CD4-positive, alpha-beta T cell treated with Interleukin-2 at 100 ng/mL for 4 hours (primary cell): ENCODE data around the gene MAPKAP1.

ENCODE experiments used
- DNase-seq: peaks from one replicate; pipeline ENCODE4 v3.0.0-alpha.2; 2020; ENCODE audit warnings: low spot score

MAPKAP1 gene

DNA sequence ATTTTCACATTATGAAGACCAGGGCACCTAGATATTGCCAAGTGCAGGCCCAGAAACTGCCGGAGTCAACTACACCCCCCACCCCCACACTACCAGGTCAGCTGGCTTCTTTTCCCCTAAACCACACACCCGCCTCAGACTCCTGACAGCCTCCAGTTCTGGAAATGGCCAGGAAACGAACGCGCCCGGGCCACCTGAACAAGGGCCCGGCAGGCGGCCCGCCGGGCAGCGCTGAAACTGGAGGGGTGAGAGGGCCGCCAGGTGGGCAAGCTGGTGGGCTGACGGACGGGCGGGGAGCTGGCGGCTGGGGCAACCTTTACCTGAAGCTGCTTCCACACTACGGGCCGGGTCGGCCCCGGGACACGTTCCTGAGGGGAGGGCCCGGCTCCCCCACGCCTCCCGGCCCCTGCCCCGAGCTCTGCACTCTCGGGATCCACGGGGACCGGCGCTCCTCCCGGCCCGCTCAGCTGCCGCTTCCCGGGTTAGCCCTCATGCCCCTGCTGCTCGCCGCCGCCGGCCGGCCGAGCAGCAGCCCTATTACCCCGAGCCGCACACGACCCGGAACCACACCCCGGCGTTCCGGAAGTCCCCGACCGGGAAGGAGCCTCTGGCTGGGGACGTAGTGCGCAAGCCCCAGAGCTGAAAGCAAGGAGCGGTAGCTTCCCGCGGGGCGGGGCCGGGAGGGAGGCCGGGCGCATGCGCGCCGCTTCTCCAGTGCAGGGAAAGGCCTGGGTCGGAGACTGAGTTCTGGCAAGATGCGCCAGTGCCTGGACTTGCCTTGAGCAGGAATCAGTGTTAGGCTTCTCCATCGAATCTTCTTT, at the start of gene MAPKAP1:
MAPKAP1 (minus strand) TSS at position 558 of the 821 bp plus-strand sequence. CDS start 34,634 bp downstream, outside the sequence.
- peak; percentile 93 for DNase-seq

DNA sequence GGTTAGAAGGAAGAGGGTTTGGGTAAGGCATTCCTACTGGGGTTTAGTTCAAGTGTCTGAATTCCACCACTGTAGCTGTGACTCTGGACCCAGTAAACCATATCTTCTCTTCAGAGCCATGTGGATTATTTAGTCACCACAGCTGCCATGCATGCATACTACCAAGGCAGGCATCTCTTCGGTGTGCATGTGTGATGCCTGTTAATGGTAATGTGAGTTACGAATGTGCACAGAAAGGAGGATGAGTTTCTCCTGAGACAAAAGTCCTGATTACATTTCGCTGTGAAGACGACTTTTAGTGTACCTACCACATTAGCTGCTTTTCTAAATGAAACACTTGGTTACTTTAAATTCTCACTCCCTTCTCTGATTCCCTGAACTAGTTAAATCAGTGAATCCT, 49.5 kb upstream of the MAPKAP1 start:
- no peak for DNase-seq

DNA sequence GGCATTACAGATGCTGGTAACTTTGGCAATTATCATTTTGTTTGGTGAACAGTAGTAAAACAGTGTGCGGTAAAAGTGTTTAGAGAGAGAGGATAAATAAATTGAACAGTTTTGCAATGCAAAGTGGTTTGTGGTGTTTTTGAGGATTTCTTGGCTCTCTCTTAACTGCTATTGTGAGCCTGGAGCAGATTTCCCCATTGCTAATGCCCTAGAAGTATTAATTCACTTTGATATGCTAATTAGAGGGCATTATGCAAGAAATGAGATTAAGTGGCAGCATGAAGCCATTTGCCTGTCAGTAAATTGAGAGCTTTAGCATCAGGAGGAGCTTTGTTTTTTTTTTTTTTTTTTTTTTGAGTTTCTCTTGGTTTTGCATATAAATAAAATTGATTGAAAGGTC, 48.3 kb upstream of the MAPKAP1 start:
- DNase-seq = no peak

DNA sequence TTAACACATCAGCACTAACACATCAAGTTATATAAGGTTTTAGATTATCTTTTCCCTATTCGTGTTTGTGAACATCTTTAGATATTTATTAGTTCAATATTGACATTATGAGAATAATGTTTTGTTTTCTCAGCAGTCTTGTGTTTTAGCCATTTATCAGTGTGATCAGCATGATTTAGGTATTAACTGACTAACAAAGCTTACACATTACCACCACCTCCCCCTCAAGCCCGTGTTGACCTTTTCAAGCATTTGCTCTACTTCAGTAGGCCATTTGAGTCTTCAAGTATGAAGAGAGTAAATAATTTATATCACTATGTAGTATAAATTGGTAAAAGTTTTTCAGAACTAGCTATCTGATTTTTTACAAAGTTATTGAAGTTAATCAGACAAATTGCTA, 47.1 kb upstream of the MAPKAP1 start:
- DNase-seq = no peak

DNA sequence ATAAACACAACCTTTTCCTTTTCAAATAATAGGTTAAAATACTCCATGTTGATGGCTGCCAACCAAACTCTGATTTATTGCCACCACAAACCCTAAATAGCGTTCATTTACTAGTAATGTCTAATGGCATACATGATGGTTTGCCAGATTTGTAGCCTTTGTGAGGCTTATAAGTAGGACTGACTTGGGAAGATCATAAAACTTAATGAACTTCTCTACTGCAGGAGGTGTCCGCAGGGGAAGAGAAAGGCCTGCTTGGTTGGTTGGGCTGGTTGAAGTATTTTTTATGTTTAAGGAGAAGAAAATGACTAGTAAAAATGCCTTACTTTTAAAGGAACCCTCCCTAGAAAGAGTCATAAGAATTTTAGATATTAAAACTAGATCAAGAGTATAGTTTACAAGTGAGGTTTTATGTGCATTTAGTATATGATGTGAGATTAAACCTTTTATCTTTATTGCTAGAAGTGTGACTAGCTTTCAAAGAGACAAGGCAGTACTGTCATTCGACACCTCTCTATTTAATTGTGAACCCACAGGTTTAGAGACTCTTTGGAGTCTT, 45.1 kb upstream of the MAPKAP1 start:
- DNase-seq = no peak

DNA sequence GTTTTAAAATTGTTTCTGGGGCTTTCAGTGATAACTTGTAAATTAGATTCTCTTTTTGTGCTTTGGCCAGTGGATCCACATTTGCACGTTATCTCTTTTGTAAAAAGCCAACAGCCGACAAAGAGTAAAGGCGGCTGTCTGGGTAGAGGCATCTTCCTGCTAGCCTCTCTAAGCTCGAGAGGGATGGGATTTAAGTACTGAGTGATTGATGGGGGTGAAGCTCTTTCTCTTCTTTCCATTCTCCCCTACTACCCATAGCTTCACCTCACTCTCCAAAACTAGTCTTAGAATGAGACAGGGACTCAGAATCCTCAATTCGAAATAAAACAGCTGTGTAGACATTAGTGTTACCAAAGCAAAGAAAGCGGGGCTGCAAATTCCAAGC, 43.6 kb upstream of the MAPKAP1 start:
- no peak for DNase-seq

DNA sequence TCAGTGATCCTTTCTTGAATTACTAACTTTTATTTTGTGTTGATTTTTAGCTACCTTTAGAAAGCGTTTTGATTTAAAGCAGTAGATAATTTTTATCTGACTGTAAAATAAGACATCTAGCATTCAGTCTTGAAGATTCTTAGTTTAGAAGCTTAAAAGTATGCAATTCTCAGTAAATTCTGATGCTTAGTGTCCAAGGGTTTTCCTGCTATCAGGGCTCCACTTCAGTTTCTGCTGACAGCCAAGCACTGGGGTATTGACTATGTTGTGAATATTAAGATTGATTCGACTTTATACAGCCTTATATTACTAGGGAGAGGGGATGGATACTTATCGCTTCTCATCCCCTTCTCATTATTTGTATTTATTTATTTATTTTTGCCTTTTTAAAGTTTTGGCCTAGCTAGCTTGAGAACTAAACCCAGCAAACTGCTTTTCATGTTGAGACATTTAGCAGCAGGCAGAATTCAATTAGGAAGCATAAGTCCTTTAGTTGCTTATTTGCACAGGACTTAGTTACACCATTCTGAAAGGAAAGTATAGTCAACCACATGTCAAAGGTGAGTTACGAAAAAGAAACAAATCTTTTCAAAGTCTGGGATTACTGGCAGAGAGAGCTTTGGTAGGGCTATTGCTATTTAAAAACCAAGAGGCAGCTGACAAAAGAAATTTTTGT, 43.1 kb upstream of the MAPKAP1 start:
- DNase-seq = no peak

DNA sequence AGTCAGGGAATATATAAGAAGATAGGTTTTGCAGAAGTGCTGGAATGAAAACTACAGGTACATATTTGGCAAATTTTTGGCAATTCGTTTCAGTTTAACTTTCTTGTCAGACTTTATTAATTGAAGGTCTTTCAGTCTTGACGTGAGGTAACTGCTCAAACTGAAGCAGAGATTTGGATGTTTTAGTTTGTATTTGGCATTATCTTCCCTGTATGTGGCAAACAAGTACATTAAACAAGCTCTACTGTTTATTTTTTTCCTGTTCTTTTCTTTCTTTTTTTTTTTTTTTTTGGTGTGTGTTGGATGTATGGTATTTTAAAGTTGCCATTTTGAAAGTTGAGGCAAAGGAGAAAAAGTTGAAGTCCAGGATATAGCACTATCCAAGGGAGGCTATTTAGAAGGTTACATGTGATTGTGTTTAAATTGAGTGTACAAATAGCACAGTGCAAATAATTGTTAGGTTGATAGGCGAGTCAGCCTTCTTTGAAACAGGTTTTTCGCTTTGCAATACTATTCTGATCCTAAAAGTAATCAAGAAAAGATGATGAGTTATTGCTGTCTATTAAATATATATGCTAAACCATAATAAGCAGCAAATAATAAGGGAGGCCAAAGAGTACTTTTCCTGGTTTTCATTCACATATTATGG, 42.4 kb upstream of the MAPKAP1 start:
- no peak for DNase-seq

DNA sequence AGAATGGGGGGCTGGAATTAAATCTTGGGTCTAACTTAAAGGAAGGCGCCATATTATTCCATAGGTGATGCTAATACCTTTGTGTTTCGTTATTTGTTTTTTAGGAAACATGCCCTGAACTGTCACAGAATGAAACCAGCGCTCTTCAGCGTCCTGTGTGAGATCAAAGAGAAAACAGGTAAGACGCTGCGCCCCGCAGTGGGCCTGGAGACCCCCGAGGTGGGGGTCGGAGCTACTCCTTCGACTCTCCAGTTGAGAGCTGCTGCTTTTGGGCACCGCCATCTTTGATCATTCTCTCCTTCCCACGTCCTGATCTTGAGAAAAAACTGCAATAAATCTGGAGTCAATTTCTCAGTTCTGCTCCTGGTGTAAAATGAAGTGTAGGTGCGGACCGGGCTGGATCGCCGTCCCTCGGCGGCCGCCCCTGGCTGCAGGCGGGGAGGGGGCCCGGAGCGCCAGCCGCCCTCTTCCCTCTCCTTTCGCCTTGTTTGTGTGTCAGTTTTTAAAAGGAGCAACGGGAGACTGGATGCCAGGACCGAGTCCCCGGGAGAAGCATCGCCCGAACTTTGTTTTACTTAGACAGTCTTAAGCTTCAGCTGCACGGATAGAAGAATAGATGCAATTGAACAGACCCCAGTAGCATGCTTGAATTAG, 41.6 kb upstream of the MAPKAP1 start:
- no peak for DNase-seq

DNA sequence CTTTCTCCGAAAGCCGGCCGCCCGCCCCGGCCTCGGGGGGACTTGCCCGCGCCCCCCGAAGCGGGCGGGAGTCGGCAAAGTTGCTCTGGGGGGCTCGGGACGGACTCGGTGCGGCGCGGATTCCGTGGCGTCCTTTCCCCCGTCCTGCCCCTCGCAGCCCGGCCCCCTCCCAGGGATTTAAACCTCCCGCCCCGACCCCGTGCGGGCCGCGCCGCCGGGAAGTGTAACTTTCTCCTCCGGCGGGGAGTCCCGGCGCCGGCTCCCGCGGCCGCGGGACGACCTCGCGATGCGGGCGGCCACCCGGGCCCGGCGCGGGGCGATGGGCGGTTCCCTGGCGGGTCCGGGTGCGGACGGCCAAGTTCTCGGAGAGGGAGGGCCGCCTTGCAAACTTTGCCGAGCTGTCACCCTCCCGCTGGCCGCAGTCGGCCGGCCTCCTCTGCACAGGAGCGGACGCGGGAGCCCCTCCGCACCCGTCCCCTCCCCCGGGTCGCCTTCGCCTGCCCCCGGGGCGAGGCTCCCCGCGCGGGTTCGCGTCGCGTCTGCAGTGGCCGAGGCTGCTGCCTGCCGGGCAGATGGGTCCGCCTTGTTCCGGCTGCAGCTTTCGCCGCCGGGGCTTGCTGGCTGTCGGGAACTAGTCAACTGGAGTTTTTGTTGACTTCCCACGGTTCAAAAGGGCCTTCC, 40.9 kb upstream of the MAPKAP1 start:
- peak; percentile 19 for DNase-seq

DNA sequence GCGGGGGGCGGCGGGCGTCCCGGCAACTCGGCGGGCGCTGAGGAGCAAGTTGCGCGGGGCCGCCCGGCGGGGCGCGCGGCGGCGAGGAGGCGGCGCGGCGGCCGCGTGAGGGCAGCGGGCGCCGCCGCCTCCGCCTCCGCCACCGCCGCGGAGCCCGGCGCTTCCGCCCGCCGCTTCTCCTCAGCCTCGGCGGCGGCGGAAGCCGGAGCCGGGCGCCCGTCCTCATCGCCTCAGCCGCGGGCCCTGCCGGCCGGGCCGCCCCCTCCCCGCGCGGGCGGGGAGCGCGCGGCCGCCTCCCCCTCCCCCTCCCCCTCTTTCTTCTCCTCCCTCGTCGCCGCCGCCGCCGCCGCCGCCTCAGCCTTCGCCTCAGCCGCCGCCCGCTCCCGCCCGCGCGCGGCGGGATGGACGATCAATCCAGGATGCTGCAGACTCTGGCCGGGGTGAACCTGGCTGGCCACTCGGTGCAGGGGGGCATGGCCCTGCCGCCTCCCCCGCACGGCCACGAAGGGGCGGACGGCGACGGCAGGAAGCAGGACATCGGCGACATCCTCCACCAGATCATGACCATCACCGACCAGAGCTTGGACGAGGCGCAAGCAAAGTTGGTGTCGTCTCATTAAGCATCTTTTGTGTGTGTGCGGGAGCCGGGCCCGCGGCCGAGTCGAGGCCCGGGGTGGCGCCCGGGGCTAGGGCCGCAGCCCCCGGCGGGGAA, 40.2 kb upstream of the MAPKAP1 start, which contains the start of gene PBX3:
PBX3 (plus strand) TSS at position 321 of the 712 bp plus-strand sequence.
- peak; percentile 45 for DNase-seq

DNA sequence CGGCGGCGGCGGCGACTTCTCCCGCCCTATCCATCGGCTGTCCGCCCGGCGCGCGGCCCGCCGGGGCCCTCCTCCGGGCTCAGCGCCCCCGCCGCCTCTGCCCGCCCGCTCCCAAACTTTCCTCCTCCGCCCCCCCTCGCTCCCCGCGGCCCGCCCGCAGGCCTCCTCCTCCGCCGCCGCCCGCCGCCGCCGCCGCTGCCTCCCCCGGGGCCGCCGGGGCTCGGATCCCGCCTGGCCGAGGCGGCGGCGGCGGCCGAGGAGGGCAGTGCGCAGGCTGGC, 39.7 kb upstream of the MAPKAP1 start:
- DNase-seq = no peak

DNA sequence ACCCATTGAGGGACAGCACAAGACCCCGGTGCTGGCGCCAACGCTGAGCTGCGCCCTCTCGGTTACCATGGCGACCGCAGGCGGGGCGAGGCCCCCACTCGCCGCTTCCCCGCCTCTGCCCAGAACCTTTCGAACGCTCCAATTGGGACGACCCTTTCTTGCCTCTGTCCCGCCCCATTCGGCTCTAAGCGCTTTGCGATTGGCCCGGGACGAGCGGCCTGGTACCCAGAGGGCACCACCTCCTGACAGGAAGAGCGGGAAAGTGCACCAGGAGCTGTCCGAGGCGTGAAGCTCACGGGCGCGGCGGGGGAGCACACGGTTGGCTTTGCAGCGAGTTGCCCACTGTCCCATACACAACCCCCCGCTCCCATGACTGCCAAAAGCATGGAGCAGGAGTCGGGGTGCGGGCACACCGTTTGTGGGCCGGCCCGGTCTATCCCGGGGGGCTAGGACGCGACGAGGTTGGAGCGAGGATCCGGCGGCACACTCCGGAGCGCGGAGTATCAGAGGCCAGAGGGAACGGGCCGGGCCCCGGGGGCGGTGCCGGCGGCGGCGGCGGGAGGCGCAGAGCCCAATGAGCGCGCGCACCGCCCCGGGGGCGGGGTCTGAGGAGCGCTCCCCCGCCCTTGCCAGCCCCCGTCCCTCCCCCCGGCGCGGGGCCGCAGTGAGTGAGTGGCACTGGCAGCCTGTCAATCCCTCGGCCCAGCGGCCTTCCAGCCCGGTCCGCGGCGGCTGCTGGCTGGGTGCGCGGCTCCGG, 39.2 kb upstream of the MAPKAP1 start:
- peak; percentile 95 for DNase-seq

DNA sequence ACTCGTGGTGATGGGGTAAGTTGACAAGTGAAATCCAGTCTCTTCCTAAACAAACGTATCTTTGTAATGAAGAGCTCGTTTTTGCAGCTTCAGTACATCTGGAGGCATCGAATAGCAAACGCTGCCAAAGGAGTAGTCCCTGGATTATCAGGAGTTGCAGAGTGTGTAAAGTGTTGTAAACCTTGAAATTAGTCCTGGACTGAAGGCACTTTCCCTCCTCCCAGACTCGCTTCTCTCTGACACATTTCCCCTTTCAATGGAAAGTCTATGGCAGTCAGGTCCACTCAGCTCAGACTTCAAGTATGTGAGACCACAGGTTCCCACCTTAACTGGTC, 38.6 kb upstream of the MAPKAP1 start:
- DNase-seq = no peak

DNA sequence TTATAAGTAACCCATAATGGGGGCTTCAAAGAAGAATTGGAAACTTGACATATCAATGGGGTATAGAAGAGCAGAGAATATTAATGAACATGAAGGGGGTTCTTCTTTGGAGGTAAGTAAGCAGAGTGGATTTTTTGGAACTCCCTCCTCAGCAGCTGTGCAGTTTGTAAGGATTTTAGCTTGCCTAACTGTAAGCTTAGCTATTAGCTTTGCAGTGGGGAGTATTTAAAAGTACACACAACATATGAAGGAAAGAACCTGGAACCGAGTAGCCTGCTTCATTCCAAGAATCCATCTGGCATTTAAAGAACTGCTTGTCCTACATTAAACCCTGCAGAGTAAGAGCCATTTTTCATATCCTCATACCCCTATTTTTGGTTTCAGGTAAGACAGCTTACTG, 38.0 kb upstream of the MAPKAP1 start:
- no peak for DNase-seq

DNA sequence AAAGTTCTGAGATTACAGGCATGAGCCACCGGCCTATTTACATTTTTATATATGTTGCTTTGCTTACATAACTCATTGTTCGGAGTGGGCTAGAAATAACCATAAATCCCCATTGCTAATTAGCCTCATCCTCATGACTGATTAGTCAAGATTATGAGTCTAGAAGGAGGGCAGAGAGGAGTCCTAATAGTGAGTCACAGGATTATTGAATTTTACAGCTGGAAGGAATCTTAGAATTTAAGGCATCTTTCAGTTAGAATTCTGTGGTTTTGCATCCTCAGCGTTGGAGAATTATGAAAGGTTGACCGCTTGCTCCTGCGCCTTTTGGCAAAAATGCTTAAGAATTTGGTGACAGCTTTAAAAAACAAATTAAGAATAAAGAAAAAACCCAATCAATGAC, 37.6 kb upstream of the MAPKAP1 start:
- DNase-seq = no peak

DNA sequence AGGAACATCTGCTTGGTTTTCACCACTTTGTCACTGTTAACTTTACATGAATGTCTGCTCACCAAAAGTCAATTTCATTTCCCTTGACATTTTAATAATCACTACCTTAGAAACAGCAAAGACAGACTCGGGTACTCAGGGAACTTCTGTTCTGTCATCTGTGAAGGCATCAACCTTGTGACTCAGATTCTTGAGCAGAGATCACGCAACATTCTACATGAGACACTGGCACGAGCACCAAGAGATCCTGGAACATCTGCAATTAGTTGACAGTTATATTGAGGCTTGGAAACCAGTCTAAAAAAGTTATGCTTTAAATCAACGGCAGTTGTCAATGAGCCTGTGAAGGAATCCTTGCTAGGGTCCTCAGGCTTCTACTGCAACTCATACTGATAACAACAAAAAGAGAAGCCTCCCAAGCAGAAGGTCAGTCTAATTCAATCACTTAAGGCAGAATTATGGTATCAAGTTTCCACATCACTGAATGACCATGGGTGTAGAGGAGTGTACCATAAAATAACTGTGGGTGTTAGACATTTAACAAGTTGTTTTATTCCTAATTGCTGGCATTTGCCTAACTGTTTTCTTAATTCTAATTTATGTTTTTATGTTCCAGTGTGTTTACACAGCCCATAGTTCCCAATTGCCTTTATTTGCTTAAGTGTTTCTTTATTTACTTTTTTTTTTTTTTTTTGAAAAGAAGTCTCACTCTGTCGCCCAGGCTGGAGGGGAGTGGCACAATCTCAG, 36.8 kb upstream of the MAPKAP1 start:
- DNase-seq = no peak

DNA sequence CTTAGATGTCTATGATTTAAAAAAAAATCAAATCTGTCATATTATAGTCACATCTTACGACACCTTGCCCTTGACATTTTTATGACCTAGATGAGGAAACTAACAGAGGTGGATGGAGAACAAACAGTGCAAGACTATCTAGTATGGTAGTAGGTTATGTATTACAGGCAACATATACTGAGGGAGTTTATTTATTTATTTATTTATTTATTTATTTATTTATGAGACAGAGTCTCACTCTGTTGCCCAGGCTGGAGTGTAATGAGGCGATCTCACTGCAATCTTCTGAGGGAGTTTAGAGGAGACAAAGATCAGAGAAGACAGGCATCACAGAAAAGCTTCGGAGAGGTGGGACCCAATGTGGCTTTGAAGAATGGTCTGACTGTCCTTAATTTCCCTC, 35.6 kb upstream of the MAPKAP1 start:
- no peak for DNase-seq

DNA sequence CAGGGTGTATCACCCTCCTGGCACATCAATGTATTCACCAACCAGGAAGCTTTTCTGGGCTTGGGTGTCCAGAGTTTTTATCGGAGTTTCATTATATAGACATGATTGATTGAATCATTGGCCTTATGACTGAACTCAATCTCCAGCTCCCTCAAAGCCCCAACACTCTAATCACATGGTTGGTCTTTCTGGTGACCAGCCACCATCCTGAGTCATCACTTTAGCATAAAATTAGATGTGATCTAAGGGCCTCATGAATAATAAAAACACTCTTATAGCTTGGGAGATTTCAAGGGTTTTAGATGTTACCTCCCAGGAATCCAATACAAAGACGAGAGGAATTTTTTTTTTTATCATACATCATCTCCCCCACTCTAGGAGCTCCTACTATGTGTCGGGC, 32.4 kb upstream of the MAPKAP1 start:
- no peak for DNase-seq

DNA sequence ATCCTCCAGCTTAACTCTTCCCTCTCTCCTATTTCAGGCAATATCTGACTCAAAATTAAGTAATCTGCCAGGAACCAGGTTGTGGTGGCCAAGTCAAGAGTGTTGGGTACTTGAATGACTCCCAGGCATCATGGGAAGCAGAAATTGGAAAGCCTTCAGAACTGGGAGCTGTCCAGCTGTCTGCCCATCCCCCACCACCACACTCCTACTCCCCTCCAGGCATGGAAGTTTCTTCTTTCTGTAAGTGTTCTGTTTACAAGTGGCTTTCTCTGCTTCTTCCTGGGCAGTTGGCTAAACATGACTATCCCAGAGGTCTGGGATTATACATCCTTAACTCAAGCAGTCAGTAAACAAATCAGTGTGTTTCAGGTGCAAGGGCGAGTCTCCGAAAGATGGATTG, 25.6 kb upstream of the MAPKAP1 start:
- no peak for DNase-seq
